K562 (cell line): ENCODE data around the gene SLC34A3. TPM values are rescaled to one million over a fixed set of nuclear protein-coding genes. Genes with fewer than 3 reads are reported as not detected.
A peak's percentile ranks its signal among the peaks of the same experiment; 100 is the strongest.

Experiments
- ARID1B ChIP-seq: fragments of 450-650 bp; IDR thresholded peaks from 2 replicates; pipeline ENCODE4 v1.6.1; 2016; ENCODE audit warnings: antibody characterized with exemption, mild to moderate bottlenecking, inconsistent platforms
- CHCHD3 ChIP-seq: fragments of 250-450 bp; sonication (Bioruptor Pico); IDR thresholded peaks from 2 replicates; pipeline ENCODE4 v2.1.2; 2022; ENCODE audit warnings: mild to moderate bottlenecking
- CHD1 ChIP-seq: fragments of 200-600 bp; sonication (generic); IDR thresholded peaks from one replicate; pipeline ENCODE4 v1.6.1; 2012; ENCODE audit warnings: mild to moderate bottlenecking, moderate library complexity, low read length, inconsistent platforms
- GTF2F1 ChIP-seq: IDR thresholded peaks from 2 replicates; pipeline ENCODE4 v1.6.1; 2011; ENCODE audit warnings: low read depth, low read length, improper control_type of control experiment
- HDAC6 ChIP-seq: IDR thresholded peaks from 2 replicates; pipeline ENCODE4 v1.6.1; 2012; ENCODE audit warnings: low read depth, mild to moderate bottlenecking, control low read depth, inconsistent platforms, low read length, moderate library complexity
- HLTF ChIP-seq: fragments of 450-650 bp; IDR thresholded peaks from 2 replicates; pipeline ENCODE4 v1.6.1; 2016
- ILF3 ChIP-seq: fragments of 450-650 bp; IDR thresholded peaks from 2 replicates; pipeline ENCODE4 v1.6.1; 2018; ENCODE audit warnings: antibody characterized with exemption, mild to moderate bottlenecking, moderate library complexity, borderline replicate concordance
- MCM2 ChIP-seq: fragments of 450-650 bp; IDR thresholded peaks from 2 replicates; pipeline ENCODE4 v1.6.1; 2017; ENCODE audit warnings: low read depth, mild to moderate bottlenecking
- MCM5 ChIP-seq: fragments of 450-650 bp; IDR thresholded peaks from 2 replicates; pipeline ENCODE4 v1.6.1; 2016; ENCODE audit warnings: low read depth
- NEUROD1 ChIP-seq: fragments of 150-350 bp; IDR thresholded peaks from 2 replicates; pipeline ENCODE4 v1.6.1; 2014; ENCODE audit warnings: borderline replicate concordance, low read length, low read depth; ENCODE audit not compliant: partially characterized antibody
- PHB ChIP-seq: fragments of 250-450 bp; sonication (Bioruptor Pico); IDR thresholded peaks from 2 replicates; pipeline ENCODE4 v1.5.0; 2021
- PTRF ChIP-seq: fragments of 450-650 bp; IDR thresholded peaks from 2 replicates; pipeline ENCODE4 v1.6.1; 2016; ENCODE audit warnings: mild to moderate bottlenecking, missing genetic modification characterization, missing compliant biosample characterization
- RBM34 ChIP-seq: fragments of 200-400 bp; formaldehyde crosslinking; IDR thresholded peaks from 2 replicates; pipeline ENCODE4 v1.6.1; 2018; ENCODE audit warnings: low read length, borderline replicate concordance; ENCODE audit not compliant: insufficient read depth
- TCF3 ChIP-seq: sonication (generic); formaldehyde crosslinking; IDR thresholded peaks from 2 replicates; pipeline ENCODE4 v1.4.0; 2020; ENCODE audit warnings: mild to moderate bottlenecking, missing genetic modification reagents
- TGIF2 ChIP-seq: sonication (generic); formaldehyde crosslinking; IDR thresholded peaks from 2 replicates; pipeline ENCODE4 v1.8.1; 2022; ENCODE audit warnings: mild to moderate bottlenecking, missing genetic modification reagents, moderate library complexity
- YY1 ChIP-seq, 3 experiments: IDR thresholded peaks; 2 replicates each; pipeline ENCODE4 v1.6.1; 2011; ENCODE audit warnings: low read length in 2 of 3, mild to moderate bottlenecking in 2 of 3, moderate library complexity in 2 of 3, borderline replicate concordance in 1 of 3, control low read depth in 1 of 3, low read depth in 1 of 3; ENCODE audit not compliant: insufficient read depth in 3 of 3, insufficient replicate concordance in 2 of 3, control insufficient read depth in 1 of 3, insufficient read length in 1 of 3; ENCODE audit errors: extremely low read depth in 1 of 3
- ZFX ChIP-seq: sonication (generic); formaldehyde crosslinking; IDR thresholded peaks from 2 replicates; pipeline ENCODE4 v1.8.0; 2022; ENCODE audit warnings: mild to moderate bottlenecking, missing genetic modification reagents, moderate library complexity
- ZNF347 ChIP-seq: fragments of 450-650 bp; formaldehyde crosslinking; IDR thresholded peaks from 2 replicates; pipeline ENCODE4 v1.4.0; 2020; ENCODE audit warnings: low read depth, mild to moderate bottlenecking, moderate library complexity
- ZNF76 ChIP-seq: fragments of 250-450 bp; sonication (Bioruptor Pico); IDR thresholded peaks from 2 replicates; pipeline ENCODE4 v1.4.0; 2020; ENCODE audit warnings: mild to moderate bottlenecking, moderate library complexity, borderline replicate concordance
- polyA plus RNA-seq, 8 experiments: library from polyadenylated mRNA; depleted of rRNA in 4 of 8; stranded (reverse) in 5 of 8; unstranded in 3 of 8; fragments of >200 nt; fragmentation: Nextera tagmentation in 2 of 8; fragmentation: Illumina TruSeq in 1 of 8; extraction: Ambion mirVana in 2 of 8; extraction: Trizol in 1 of 8; gene quantifications; 2 replicates each; pipeline versions ENCODE4 v1.2.1 to v1.2.3, GENCODE V29; 2011 to 2014; ENCODE audit warnings: inconsistent platforms in 1 of 8, missing spikeins in 1 of 8
- total RNA-seq, 7 experiments: library from RNA; depleted of rRNA in 6 of 7; stranded (reverse); fragments of >200 nt in 6 of 7; fragmentation: Illumina TruSeq in 2 of 7; extraction: Trizol in 2 of 7; gene quantifications; 2 replicates each; pipeline versions ENCODE4 v1.2.1 to v1.2.3, GENCODE V29; 2011 to 2021; ENCODE audit warnings: low replicate concordance in 1 of 7
- TF ChIP-seq, protein P1 (sequence below): fragments of 450-650 bp; formaldehyde crosslinking; IDR thresholded peaks from 2 replicates; pipeline ENCODE4 v1.4.0; 2020; ENCODE audit warnings: mild to moderate bottlenecking, mixed read lengths
- TF ChIP-seq, protein P2 (sequence below): fragments of 450-650 bp; conservative IDR thresholded peaks from 2 replicates; pipeline ENCODE4 v1.6.1; 2016; ENCODE audit warnings: missing genetic modification characterization, low read depth, mild to moderate bottlenecking, missing compliant biosample characterization, moderate library complexity
- TF ChIP-seq, protein P3 (sequence below): fragments of 250-450 bp; sonication (Bioruptor Pico); IDR thresholded peaks from 2 replicates; pipeline ENCODE4 v1.4.0; 2020; ENCODE audit warnings: mild to moderate bottlenecking
- TF ChIP-seq, protein P4 (sequence below): fragments of 200-400 bp; formaldehyde crosslinking; IDR thresholded peaks from 2 replicates; pipeline ENCODE4 v1.6.1; 2017; ENCODE audit warnings: mild to moderate bottlenecking, low read depth, low read length, moderate library complexity

Gene SLC34A3
- total and polyA plus RNA-seq, 9 of the 15 experiments (the other 6 are each of a cell fraction or from before 2014, with no cell fraction given): not detected

- TF ChIP-seq CHCHD3 (CRISPR knock-in tag) (no peak), ZFX (CRISPR knock-in tag) (peak; percentile 95), NEUROD1 (no peak), HDAC6 (no peak), ZNF76 (CRISPR knock-in tag) (0 out of 2 replicates have a peak, but pooled peaks have one; percentile 80), PHB (CRISPR knock-in tag) (no peak; the same call in 1 of the 2 replicates), GTF2F1 (no peak), PTRF (tag) (no peak), YY1 (IDR thresholded peaks at IDR 0.05; ENCODE audit: borderline replicate concordance in 1 of 3, control insufficient read depth in 1 of 3, extremely low read depth in 1 of 3, insufficient read depth in 3 of 3, insufficient read length in 1 of 3, insufficient replicate concordance in 2 of 3, low read depth in 1 of 3, low read length in 2 of 3) (peak in 2 of 3 experiments; percentile 39 to 52), ARID1B (no peak; the same call in 1 of the 2 replicates), ZNF347 (CRISPR knock-in tag) (no peak), HLTF (peak; percentile 71; the same call in 1 of the 2 replicates), MCM2 (no peak), TGIF2 (CRISPR knock-in tag) (no peak), RBM34 (no peak), MCM5 (no peak), TCF3 (CRISPR knock-in tag) (peak; percentile 27; the same call in 1 of the 2 replicates), CHD1 (peak; percentile 88), ILF3 (no peak)
- TF ChIP-seq, protein P1, sequence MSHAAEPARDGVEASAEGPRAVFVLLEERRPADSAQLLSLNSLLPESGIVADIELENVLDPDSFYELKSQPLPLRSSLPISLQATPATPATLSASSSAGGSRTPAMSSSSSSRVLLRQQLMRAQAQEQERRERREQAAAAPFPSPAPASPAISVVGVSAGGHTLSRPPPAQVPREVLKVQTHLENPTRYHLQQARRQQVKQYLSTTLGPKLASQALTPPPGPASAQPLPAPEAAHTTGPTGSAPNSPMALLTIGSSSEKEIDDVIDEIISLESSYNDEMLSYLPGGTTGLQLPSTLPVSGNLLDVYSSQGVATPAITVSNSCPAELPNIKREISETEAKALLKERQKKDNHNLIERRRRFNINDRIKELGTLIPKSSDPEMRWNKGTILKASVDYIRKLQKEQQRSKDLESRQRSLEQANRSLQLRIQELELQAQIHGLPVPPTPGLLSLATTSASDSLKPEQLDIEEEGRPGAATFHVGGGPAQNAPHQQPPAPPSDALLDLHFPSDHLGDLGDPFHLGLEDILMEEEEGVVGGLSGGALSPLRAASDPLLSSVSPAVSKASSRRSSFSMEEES (CRISPR knock-in tag): peak; percentile 14; the same call in 1 of the 2 replicates
- TF ChIP-seq, protein P2, sequence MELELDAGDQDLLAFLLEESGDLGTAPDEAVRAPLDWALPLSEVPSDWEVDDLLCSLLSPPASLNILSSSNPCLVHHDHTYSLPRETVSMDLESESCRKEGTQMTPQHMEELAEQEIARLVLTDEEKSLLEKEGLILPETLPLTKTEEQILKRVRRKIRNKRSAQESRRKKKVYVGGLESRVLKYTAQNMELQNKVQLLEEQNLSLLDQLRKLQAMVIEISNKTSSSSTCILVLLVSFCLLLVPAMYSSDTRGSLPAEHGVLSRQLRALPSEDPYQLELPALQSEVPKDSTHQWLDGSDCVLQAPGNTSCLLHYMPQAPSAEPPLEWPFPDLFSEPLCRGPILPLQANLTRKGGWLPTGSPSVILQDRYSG (tag): no peak
- TF ChIP-seq, protein P3, sequence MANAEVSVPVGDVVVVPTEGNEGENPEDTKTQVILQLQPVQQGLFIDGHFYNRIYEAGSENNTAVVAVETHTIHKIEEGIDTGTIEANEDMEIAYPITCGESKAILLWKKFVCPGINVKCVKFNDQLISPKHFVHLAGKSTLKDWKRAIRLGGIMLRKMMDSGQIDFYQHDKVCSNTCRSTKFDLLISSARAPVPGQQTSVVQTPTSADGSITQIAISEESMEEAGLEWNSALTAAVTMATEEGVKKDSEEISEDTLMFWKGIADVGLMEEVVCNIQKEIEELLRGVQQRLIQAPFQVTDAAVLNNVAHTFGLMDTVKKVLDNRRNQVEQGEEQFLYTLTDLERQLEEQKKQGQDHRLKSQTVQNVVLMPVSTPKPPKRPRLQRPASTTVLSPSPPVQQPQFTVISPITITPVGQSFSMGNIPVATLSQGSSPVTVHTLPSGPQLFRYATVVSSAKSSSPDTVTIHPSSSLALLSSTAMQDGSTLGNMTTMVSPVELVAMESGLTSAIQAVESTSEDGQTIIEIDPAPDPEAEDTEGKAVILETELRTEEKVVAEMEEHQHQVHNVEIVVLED (CRISPR knock-in tag): peak; percentile 70
- TF ChIP-seq, protein P4, sequence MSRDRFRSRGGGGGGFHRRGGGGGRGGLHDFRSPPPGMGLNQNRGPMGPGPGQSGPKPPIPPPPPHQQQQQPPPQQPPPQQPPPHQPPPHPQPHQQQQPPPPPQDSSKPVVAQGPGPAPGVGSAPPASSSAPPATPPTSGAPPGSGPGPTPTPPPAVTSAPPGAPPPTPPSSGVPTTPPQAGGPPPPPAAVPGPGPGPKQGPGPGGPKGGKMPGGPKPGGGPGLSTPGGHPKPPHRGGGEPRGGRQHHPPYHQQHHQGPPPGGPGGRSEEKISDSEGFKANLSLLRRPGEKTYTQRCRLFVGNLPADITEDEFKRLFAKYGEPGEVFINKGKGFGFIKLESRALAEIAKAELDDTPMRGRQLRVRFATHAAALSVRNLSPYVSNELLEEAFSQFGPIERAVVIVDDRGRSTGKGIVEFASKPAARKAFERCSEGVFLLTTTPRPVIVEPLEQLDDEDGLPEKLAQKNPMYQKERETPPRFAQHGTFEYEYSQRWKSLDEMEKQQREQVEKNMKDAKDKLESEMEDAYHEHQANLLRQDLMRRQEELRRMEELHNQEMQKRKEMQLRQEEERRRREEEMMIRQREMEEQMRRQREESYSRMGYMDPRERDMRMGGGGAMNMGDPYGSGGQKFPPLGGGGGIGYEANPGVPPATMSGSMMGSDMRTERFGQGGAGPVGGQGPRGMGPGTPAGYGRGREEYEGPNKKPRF: no peak
Measured at GRCh38 chr9:137240318-137240840, 9.7 kb downstream of the SLC34A3 start (continued).
